GM12878 (cell line): ENCODE results near the gene MAZ. TPM values are rescaled to one million over a fixed set of nuclear protein-coding genes. Genes with fewer than 3 reads are reported as not detected.

ENCODE experiments used
- ASH2L ChIP-seq: fragments of 300-600, 200-600 bp; sonication (generic); IDR thresholded peaks from 2 replicates; pipeline ENCODE4 v1.6.1; 2017; ENCODE audit warnings: low read depth, mild to moderate bottlenecking, borderline replicate concordance
- BCLAF1 ChIP-seq: fragments of 450-650 bp; IDR thresholded peaks from 2 replicates; pipeline ENCODE4 v1.6.1; 2017; ENCODE audit warnings: antibody characterized with exemption, mild to moderate bottlenecking, moderate library complexity
- BHLHE40 ChIP-seq, 2 experiments: fragments of 450-650 bp in 1 of 2; IDR thresholded peaks; 2 replicates each; pipeline ENCODE4 v1.6.1; 2011 to 2017; ENCODE audit warnings: low read depth in 2 of 2, borderline replicate concordance in 1 of 2, improper control_type of control experiment in 1 of 2, low read length in 1 of 2, mild to moderate bottlenecking in 1 of 2
- CUX1 ChIP-seq: IDR thresholded peaks from 2 replicates; pipeline ENCODE4 v1.6.1; 2012; ENCODE audit warnings: improper control_type of control experiment, low read depth, low read length; ENCODE audit not compliant: insufficient replicate concordance
- E2F8 ChIP-seq: fragments of 450-650 bp; IDR thresholded peaks from 2 replicates; pipeline ENCODE4 v1.6.1; 2018; ENCODE audit warnings: mild to moderate bottlenecking, low read depth, moderate library complexity; ENCODE audit not compliant: partially characterized antibody
- HDAC6 ChIP-seq: fragments of 200-600 bp; sonication (generic); IDR thresholded peaks from one replicate; pipeline ENCODE4 v1.8.0; 2017; ENCODE audit warnings: antibody characterized with exemption; ENCODE audit not compliant: unreplicated experiment
- RCOR1 ChIP-seq: conservative IDR thresholded peaks from 2 replicates; pipeline ENCODE4 v1.6.1; 2012; ENCODE audit warnings: low read depth, low read length, improper control_type of control experiment
- SIX5 ChIP-seq: IDR thresholded peaks from 2 replicates; pipeline ENCODE4 v1.6.1; 2011; ENCODE audit warnings: mild to moderate bottlenecking, low read depth, low read length, moderate library complexity; ENCODE audit not compliant: severe bottlenecking
- SUPT20H ChIP-seq: IDR thresholded peaks from 2 replicates; pipeline ENCODE4 v1.6.1; 2011; ENCODE audit warnings: low read depth, mild to moderate bottlenecking, low read length, moderate library complexity, borderline replicate concordance; ENCODE audit not compliant: control insufficient read depth
- ZBTB40 ChIP-seq: fragments of 450-650 bp; IDR thresholded peaks from 2 replicates; pipeline ENCODE4 v1.6.1; 2016; ENCODE audit warnings: mild to moderate bottlenecking, moderate library complexity, borderline replicate concordance
- ZNF24 ChIP-seq: fragments of 450-650 bp; IDR thresholded peaks from 2 replicates; pipeline ENCODE4 v1.6.1; 2017; ENCODE audit warnings: antibody characterized with exemption, mild to moderate bottlenecking
- polyA plus RNA-seq, 11 experiments: library from polyadenylated mRNA; depleted of rRNA in 4 of 11; unstranded in 6 of 11; stranded (reverse) in 5 of 11; fragments of >200 nt; fragmentation: Nextera tagmentation in 4 of 11; fragmentation: Illumina TruSeq in 1 of 11; extraction: Ambion mirVana in 4 of 11; extraction: Trizol in 1 of 11; gene quantifications; 1 replicate in 1 of 11; 2 replicates in 10 of 11; pipeline versions ENCODE4 v1.2.1 to v1.2.3, GENCODE V29; 2011 to 2016; ENCODE audit warnings: inconsistent platforms in 2 of 11, missing spikeins in 2 of 11, low read depth in 1 of 11
- total RNA-seq, 4 experiments: library from RNA; depleted of rRNA in 3 of 4; stranded (reverse); fragments of >200 nt in 3 of 4; fragmentation: Illumina TruSeq in 1 of 4; extraction: Trizol in 1 of 4; gene quantifications; 2 replicates each; pipeline versions ENCODE4 v1.2.1 to v1.2.3, GENCODE V29; 2013 to 2021

Gene MAZ
- total and polyA plus RNA-seq, 10 of the 15 experiments (the other 5 are each of a cell fraction or from before 2014, with no cell fraction given): 23.9 to 309 (median 116) TPM

DNA sequence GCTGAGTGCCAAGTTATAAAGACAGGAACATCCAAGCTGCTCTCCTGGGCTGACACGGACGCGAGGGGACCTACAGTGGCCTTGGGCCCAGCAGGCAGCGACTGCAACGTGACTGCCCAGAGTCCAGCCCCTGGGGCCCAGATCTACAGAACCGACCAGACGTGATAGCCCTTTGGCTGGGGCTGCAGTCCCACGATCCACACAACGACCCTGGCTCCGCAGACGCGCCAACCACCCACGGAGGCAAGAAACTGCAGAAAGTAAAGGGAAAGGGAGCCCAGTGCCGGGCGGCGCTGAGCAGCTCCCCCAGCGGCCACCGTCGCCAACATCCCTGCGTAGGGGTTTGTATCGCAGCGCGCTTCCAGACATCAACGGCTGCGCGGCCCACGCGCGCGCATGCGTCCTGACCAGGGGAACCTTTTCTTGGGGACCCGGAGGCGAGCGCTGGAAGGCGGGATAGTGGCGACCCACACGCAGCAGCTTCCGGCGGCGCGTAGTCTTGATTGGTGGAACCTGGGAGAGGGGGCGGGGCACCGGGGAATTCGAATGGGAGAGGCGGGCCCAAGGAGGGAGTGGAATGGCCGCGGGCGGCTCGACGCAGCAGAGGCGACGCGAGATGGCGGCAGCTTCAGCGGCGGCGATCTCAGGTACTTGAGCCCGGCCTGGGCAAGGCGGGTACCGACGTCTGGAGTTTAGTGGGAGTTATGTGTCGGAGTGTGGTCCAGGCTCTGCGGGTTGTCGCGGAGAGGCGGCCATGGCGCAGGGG, 16.0 kb upstream of the MAZ start, which contains the start of gene KIF22 (continued):
- TF ChIP-seq ZBTB40 (peak; percentile 98), SUPT20H (no peak), RCOR1 (0 out of 2 replicates have a peak, but pooled peaks have one; percentile 49), ZNF24 (no peak), BHLHE40 (IDR thresholded peaks at IDR 0.05; ENCODE audit: borderline replicate concordance in 1 of 2, low read depth in 2 of 2, low read length in 1 of 2) (peak; percentile 41 to 68; a peak in 2 of 4 replicates), HDAC6 (no peak), BCLAF1 (no peak), CUX1 (no peak), SIX5 (peak; percentile 44), E2F8 (peak; percentile 45), ASH2L (no peak)
